GM23338 (cell line): ENCODE results near the gene NUDT6. TPM values are rescaled to one million over a fixed set of nuclear protein-coding genes. Genes with fewer than 3 reads are reported as not detected.

Experiments
- ATAC-seq: fragments of 200-7000 bp; cut with Tn5 transposase; 3 replicates; pipeline ENCODE4 v1.9.1; 2020
- DNase-seq: peaks from one replicate; pipeline ENCODE4 v3.0.0-alpha.2; 2015; ENCODE audit warnings: low spot score
- H2AFZ ChIP-seq: fragments of 200-600 bp; sonication (generic); 2 replicates; pipeline ENCODE4 v1.8.0; 2016; ENCODE audit warnings: antibody characterized with exemption, mild to moderate bottlenecking, moderate library complexity
- H3F3A ChIP-seq: fragments of 200-600 bp; sonication (generic); replicated peaks from 2 replicates; pipeline ENCODE4 v1.8.0; 2017; ENCODE audit warnings: antibody characterized with exemption, mixed run types, low read depth
- H3K27ac ChIP-seq: fragments of 200-600 bp; sonication (generic); 2 replicates; pipeline ENCODE4 v1.6.1; 2016; ENCODE audit warnings: low read depth
- H3K27me3 ChIP-seq: fragments of 200-600 bp; sonication (generic); 2 replicates; pipeline ENCODE4 v1.8.0; 2016; ENCODE audit warnings: mild to moderate bottlenecking, mixed run types, moderate library complexity; ENCODE audit not compliant: insufficient read depth
- H3K36me3 ChIP-seq: fragments of 200-600 bp; sonication (generic); 2 replicates; pipeline ENCODE4 v1.8.0; 2016; ENCODE audit warnings: mild to moderate bottlenecking; ENCODE audit not compliant: insufficient read depth
- H3K4me1 ChIP-seq: fragments of 200-600 bp; sonication (generic); 2 replicates; pipeline ENCODE4 v1.8.0; 2016; ENCODE audit warnings: mild to moderate bottlenecking, moderate library complexity; ENCODE audit not compliant: insufficient read depth
- H3K4me2 ChIP-seq: fragments of 200-600 bp; sonication (generic); 2 replicates; pipeline ENCODE4 v1.7.1; 2017; ENCODE audit warnings: mixed run types
- H3K4me3 ChIP-seq: fragments of 200-600 bp; sonication (generic); 2 replicates; pipeline ENCODE4 v1.6.1; 2016; ENCODE audit warnings: mixed run types
- H3K79me2 ChIP-seq: fragments of 200-600 bp; sonication (generic); replicated peaks from 2 replicates; pipeline ENCODE4 v1.8.0; 2017; ENCODE audit warnings: mild to moderate bottlenecking; ENCODE audit not compliant: insufficient read depth
- H3K9me2 ChIP-seq: fragments of 200-600 bp; sonication (generic); 2 replicates; pipeline ENCODE4 v1.8.0; 2017; ENCODE audit not compliant: insufficient read depth
- H4K20me1 ChIP-seq: fragments of 200-600 bp; sonication (generic); replicated peaks from 2 replicates; pipeline ENCODE4 v1.8.0; 2017; ENCODE audit warnings: mild to moderate bottlenecking; ENCODE audit not compliant: insufficient read depth
- H3K27ac Mint-ChIP-seq: 2 replicates; pipeline ENCODE4 v1.8.0; 2020; ENCODE audit warnings: inconsistent platforms, mild to moderate bottlenecking, moderate library complexity, mixed read lengths
- H3K27me3 Mint-ChIP-seq: 3 replicates; pipeline ENCODE4 v1.8.0; 2022; ENCODE audit warnings: low read depth, mild to moderate bottlenecking, moderate library complexity, mixed read lengths, inconsistent platforms; ENCODE audit not compliant: insufficient read depth, poor library complexity
- H3K36me3 Mint-ChIP-seq: 3 replicates; pipeline ENCODE4 v1.8.0; 2021; ENCODE audit warnings: low read depth, mild to moderate bottlenecking, inconsistent platforms, moderate library complexity, mixed read lengths
- H3K4me1 Mint-ChIP-seq: 3 replicates; pipeline ENCODE4 v1.8.0; 2020; ENCODE audit warnings: mild to moderate bottlenecking, inconsistent platforms, mixed read lengths
- H3K4me3 Mint-ChIP-seq: 3 replicates; pipeline ENCODE4 v1.8.0; 2021; ENCODE audit warnings: moderate library complexity, mild to moderate bottlenecking, inconsistent platforms, mixed read lengths
- H3K9me3 Mint-ChIP-seq: 3 replicates; pipeline ENCODE4 v1.8.0; 2020; ENCODE audit warnings: moderate library complexity, mild to moderate bottlenecking, inconsistent platforms, mixed read lengths
- CREB1 ChIP-seq: fragments of 250-450 bp; sonication (Bioruptor Pico); IDR thresholded peaks from 2 replicates; pipeline ENCODE4 v1.5.0; 2020; ENCODE audit warnings: low read depth, mild to moderate bottlenecking, moderate library complexity
- EZH2 ChIP-seq: fragments of 200-600 bp; sonication (generic); IDR thresholded peaks from one replicate; pipeline ENCODE4 v1.8.0; 2017; ENCODE audit warnings: antibody characterized with exemption, mild to moderate bottlenecking, low read depth; ENCODE audit not compliant: unreplicated experiment
- JUNB ChIP-seq: IDR thresholded peaks from one replicate; pipeline ENCODE4 v1.6.1; 2016; ENCODE audit warnings: antibody characterized with exemption; ENCODE audit not compliant: unreplicated experiment
- NANOG ChIP-seq: IDR thresholded peaks from 2 replicates; pipeline ENCODE4 v1.6.1; 2016; ENCODE audit warnings: antibody characterized with exemption, borderline replicate concordance
- POLR2AphosphoS5 ChIP-seq: IDR thresholded peaks from 2 replicates; pipeline ENCODE4 v1.6.1; 2016; ENCODE audit warnings: antibody characterized with exemption, low read depth
- STAT1 ChIP-seq: IDR thresholded peaks from one replicate; pipeline ENCODE4 v1.6.1; 2016; ENCODE audit warnings: antibody characterized with exemption; ENCODE audit not compliant: unreplicated experiment
- ZNF114 ChIP-seq: fragments of 250-450 bp; sonication (Bioruptor Pico); IDR thresholded peaks from 2 replicates; pipeline ENCODE4 v1.5.0; 2020; ENCODE audit warnings: mild to moderate bottlenecking, moderate library complexity
- polyA plus RNA-seq: library from polyadenylated mRNA; unstranded; fragments of >200 nt; fragmentation: Nextera tagmentation; extraction: Ambion mirVana; gene quantifications from 2 replicates; pipeline ENCODE4 v1.2.1, GENCODE V29; 2016
- total RNA-seq: library from RNA; depleted of rRNA; stranded (reverse); fragments of >200 nt; shearing (Covaris generic); gene quantifications from 2 replicates; pipeline ENCODE4 v1.2.3, GENCODE V29; 2014
- TF ChIP-seq, protein P1 (sequence below): IDR thresholded peaks from one replicate; pipeline ENCODE4 v1.6.1; 2018; ENCODE audit warnings: antibody characterized with exemption; ENCODE audit not compliant: unreplicated experiment
- TF ChIP-seq, protein P2 (sequence below): fragments of 250-450 bp; sonication (Bioruptor Pico); IDR thresholded peaks from 2 replicates; pipeline ENCODE4 v1.5.0; 2020; ENCODE audit warnings: mild to moderate bottlenecking, moderate library complexity

NUDT6 gene
- total and polyA plus RNA-seq, 2 experiments from 2014 or later: 4.9 to 9.1 TPM

DNA sequence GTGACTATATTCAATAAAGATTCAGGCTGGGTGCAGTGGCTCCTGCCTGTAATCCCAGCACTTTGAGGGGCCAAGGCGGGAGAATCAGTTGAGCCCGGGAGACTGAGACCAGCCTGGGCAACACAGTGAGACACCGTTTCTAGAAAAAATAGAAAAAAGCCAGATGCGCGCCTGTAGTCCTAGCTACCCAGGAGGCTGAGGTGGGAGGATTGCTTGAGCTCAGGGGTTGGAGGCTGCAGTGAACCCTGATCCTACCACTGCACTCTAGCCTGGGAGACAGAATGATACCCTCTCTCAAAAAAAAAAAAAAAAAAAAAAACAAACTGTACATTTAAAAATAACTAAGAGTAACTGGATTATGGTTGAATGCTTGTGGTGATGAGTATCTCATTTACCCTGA lies 1.1 kb downstream of the NUDT6 start (continued):
- TF ChIP-seq, protein P1, sequence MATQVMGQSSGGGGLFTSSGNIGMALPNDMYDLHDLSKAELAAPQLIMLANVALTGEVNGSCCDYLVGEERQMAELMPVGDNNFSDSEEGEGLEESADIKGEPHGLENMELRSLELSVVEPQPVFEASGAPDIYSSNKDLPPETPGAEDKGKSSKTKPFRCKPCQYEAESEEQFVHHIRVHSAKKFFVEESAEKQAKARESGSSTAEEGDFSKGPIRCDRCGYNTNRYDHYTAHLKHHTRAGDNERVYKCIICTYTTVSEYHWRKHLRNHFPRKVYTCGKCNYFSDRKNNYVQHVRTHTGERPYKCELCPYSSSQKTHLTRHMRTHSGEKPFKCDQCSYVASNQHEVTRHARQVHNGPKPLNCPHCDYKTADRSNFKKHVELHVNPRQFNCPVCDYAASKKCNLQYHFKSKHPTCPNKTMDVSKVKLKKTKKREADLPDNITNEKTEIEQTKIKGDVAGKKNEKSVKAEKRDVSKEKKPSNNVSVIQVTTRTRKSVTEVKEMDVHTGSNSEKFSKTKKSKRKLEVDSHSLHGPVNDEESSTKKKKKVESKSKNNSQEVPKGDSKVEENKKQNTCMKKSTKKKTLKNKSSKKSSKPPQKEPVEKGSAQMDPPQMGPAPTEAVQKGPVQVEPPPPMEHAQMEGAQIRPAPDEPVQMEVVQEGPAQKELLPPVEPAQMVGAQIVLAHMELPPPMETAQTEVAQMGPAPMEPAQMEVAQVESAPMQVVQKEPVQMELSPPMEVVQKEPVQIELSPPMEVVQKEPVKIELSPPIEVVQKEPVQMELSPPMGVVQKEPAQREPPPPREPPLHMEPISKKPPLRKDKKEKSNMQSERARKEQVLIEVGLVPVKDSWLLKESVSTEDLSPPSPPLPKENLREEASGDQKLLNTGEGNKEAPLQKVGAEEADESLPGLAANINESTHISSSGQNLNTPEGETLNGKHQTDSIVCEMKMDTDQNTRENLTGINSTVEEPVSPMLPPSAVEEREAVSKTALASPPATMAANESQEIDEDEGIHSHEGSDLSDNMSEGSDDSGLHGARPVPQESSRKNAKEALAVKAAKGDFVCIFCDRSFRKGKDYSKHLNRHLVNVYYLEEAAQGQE: no peak

DNA sequence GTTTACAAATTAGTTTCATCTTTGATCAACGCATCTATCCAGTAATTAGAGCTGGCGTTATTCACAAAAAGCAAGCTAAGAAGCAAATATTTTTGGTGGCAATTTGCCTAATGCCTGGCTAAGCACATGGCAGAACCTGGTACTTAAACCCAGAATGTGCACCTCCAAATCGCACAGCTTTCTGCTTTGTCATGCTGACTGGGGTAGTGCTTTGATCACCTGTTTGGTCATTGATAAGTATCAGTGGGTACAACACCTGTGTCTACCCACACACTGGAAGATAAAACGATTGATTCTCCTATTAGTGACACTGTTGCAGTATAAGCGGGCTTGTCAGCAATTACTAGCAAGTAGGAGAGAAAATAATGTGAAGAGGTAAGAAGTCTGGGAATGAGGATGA lies 1.9 kb downstream of the NUDT6 start:
- no peaks in the 10 kb centered on the region for H3K9me3 Mint-ChIP-seq
- H3K4me2 ChIP-seq: 0 out of 2 replicates have a peak overlapping the region, but pooled peaks have one; percentile 19
- H3K27ac Mint-ChIP-seq: no peak overlapping the region
- H3K36me3 Mint-ChIP-seq: no peaks in the 10 kb centered on the region
- no peak overlapping the region for H3K4me3 ChIP-seq
- H3K4me1 Mint-ChIP-seq: peaks cover 10% of the 10 kb centered on the region; the same call in 2 of the 3 replicates
- H3K9me2 ChIP-seq: no peaks in the 10 kb centered on the region
- H3K4me3 Mint-ChIP-seq: no peak overlapping the region; the same call in 2 of the 3 replicates
- H3F3A ChIP-seq: 0 out of 2 replicates have a peak, but pooled peaks cover 4% of the 10 kb centered on the region
- no peaks in the 10 kb centered on the region for H4K20me1 ChIP-seq
- ATAC-seq (no peak), DNase-seq (no peak)
- no peaks in the 10 kb centered on the region for H3K36me3 ChIP-seq
- no peak for TF ChIP-seq EZH2
- TF ChIP-seq, protein P2, sequence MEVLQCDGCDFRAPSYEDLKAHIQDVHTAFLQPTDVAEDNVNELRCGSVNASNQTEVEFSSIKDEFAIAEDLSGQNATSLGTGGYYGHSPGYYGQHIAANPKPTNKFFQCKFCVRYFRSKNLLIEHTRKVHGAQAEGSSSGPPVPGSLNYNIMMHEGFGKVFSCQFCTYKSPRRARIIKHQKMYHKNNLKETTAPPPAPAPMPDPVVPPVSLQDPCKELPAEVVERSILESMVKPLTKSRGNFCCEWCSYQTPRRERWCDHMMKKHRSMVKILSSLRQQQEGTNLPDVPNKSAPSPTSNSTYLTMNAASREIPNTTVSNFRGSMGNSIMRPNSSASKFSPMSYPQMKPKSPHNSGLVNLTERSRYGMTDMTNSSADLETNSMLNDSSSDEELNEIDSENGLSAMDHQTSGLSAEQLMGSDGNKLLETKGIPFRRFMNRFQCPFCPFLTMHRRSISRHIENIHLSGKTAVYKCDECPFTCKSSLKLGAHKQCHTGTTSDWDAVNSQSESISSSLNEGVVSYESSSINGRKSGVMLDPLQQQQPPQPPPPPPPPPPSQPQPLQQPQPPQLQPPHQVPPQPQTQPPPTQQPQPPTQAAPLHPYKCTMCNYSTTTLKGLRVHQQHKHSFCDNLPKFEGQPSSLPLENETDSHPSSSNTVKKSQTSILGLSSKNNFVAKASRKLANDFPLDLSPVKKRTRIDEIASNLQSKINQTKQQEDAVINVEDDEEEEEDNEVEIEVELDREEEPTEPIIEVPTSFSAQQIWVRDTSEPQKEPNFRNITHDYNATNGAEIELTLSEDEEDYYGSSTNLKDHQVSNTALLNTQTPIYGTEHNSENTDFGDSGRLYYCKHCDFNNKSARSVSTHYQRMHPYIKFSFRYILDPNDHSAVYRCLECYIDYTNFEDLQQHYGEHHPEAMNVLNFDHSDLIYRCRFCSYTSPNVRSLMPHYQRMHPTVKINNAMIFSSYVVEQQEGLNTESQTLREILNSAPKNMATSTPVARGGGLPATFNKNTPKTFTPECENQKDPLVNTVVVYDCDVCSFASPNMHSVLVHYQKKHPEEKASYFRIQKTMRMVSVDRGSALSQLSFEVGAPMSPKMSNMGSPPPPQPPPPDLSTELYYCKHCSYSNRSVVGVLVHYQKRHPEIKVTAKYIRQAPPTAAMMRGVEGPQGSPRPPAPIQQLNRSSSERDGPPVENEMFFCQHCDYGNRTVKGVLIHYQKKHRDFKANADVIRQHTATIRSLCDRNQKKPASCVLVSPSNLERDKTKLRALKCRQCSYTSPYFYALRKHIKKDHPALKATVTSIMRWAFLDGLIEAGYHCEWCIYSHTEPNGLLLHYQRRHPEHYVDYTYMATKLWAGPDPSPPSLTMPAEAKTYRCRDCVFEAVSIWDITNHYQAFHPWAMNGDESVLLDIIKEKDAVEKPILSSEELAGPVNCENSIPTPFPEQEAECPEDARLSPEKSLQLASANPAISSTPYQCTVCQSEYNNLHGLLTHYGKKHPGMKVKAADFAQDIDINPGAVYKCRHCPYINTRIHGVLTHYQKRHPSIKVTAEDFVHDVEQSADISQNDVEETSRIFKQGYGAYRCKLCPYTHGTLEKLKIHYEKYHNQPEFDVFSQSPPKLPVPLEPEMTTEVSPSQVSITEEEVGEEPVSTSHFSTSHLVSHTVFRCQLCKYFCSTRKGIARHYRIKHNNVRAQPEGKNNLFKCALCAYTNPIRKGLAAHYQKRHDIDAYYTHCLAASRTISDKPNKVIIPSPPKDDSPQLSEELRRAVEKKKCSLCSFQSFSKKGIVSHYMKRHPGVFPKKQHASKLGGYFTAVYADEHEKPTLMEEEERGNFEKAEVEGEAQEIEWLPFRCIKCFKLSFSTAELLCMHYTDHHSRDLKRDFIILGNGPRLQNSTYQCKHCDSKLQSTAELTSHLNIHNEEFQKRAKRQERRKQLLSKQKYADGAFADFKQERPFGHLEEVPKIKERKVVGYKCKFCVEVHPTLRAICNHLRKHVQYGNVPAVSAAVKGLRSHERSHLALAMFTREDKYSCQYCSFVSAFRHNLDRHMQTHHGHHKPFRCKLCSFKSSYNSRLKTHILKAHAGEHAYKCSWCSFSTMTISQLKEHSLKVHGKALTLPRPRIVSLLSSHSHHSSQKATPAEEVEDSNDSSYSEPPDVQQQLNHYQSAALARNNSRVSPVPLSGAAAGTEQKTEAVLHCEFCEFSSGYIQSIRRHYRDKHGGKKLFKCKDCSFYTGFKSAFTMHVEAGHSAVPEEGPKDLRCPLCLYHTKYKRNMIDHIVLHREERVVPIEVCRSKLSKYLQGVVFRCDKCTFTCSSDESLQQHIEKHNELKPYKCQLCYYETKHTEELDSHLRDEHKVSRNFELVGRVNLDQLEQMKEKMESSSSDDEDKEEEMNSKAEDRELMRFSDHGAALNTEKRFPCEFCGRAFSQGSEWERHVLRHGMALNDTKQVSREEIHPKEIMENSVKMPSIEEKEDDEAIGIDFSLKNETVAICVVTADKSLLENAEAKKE (CRISPR knock-in tag): no peak
- TF ChIP-seq NANOG: no peak
- no peak for TF ChIP-seq JUNB
- TF ChIP-seq, protein P1: no peak
- no peak for TF ChIP-seq CREB1
- no peak for TF ChIP-seq STAT1
- TF ChIP-seq ZNF114 (CRISPR knock-in tag): no peak
- no peak for TF ChIP-seq POLR2AphosphoS5
- H2AFZ ChIP-seq: no peak overlapping the region
- H3K27me3 ChIP-seq: no peaks in the 10 kb centered on the region
- H3K27ac ChIP-seq: no peak overlapping the region
- H3K27me3 Mint-ChIP-seq: no peaks in the 10 kb centered on the region
- H3K4me1 ChIP-seq: peaks cover 26% of the 10 kb centered on the region
- peaks cover 30% of the 10 kb centered on the region for H3K79me2 ChIP-seq
